HepG2 (cell line): ENCODE data around the gene GRIK3. TPM values are rescaled to one million over a fixed set of nuclear protein-coding genes. Genes with fewer than 3 reads are reported as not detected.

Experiments
- CENPT ChIP-seq: sonication (generic); formaldehyde crosslinking; IDR thresholded peaks from 2 replicates; pipeline ENCODE4 v1.8.0; 2022; ENCODE audit warnings: low read depth, mild to moderate bottlenecking, moderate library complexity, missing genetic modification reagents
- EEA1 ChIP-seq: sonication (generic); formaldehyde crosslinking; IDR thresholded peaks from 2 replicates; pipeline ENCODE4 v1.5.1; 2020; ENCODE audit warnings: mild to moderate bottlenecking, missing genetic modification reagents, borderline replicate concordance
- ELF3 ChIP-seq: IDR thresholded peaks from 2 replicates; pipeline ENCODE4 v1.6.1; 2016; ENCODE audit warnings: missing genetic modification reagents, missing compliant biosample characterization
- FOXC1 ChIP-seq: sonication (generic); formaldehyde crosslinking; IDR thresholded peaks from 2 replicates; pipeline ENCODE4 v1.8.0; 2022; ENCODE audit warnings: mild to moderate bottlenecking, missing genetic modification reagents, borderline replicate concordance
- FOXK2 ChIP-seq: fragments of 450-650 bp; IDR thresholded peaks from 2 replicates; pipeline ENCODE4 v1.6.1; 2016
- GPBP1L1 ChIP-seq: sonication (generic); formaldehyde crosslinking; IDR thresholded peaks from 2 replicates; pipeline ENCODE4 v1.5.0; 2020; ENCODE audit warnings: mild to moderate bottlenecking, missing genetic modification reagents
- IKZF5 ChIP-seq: IDR thresholded peaks from 2 replicates; pipeline ENCODE4 v1.6.1; 2018; ENCODE audit warnings: missing genetic modification reagents, mild to moderate bottlenecking, missing compliant biosample characterization
- KDM2A ChIP-seq: sonication (generic); formaldehyde crosslinking; IDR thresholded peaks from 2 replicates; pipeline ENCODE4 v1.4.0; 2020; ENCODE audit warnings: low read depth, missing genetic modification reagents, borderline replicate concordance
- KDM3A ChIP-seq: IDR thresholded peaks from 2 replicates; pipeline ENCODE4 v1.6.1; 2018; ENCODE audit warnings: low read depth, missing compliant biosample characterization
- NR2F1 ChIP-seq, 2 experiments: fragments of 450-650 bp in 1 of 2; formaldehyde crosslinking in 1 of 2; IDR thresholded peaks; 2 replicates each; pipeline versions ENCODE4 v1.5.0 to v1.6.1; 2016 to 2020; ENCODE audit warnings: mild to moderate bottlenecking in 1 of 2, missing compliant biosample characterization in 1 of 2, missing genetic modification reagents in 1 of 2, moderate library complexity in 1 of 2
- PHB2 ChIP-seq: fragments of 450-650 bp; IDR thresholded peaks from 2 replicates; pipeline ENCODE4 v1.6.1; 2018; ENCODE audit not compliant: partially characterized antibody
- PPARG ChIP-seq: conservative IDR thresholded peaks from 2 replicates; pipeline ENCODE4 v1.6.1; 2016; ENCODE audit warnings: missing biosample characterization, missing genetic modification reagents
- SAFB2 ChIP-seq: sonication (generic); formaldehyde crosslinking; IDR thresholded peaks from 2 replicates; pipeline ENCODE4 v1.5.1; 2020; ENCODE audit warnings: missing genetic modification reagents, low read depth, mild to moderate bottlenecking, borderline replicate concordance
- SOX13 ChIP-seq, 3 experiments: fragments of 450-650 bp in 1 of 3; sonication (generic) in 1 of 3; formaldehyde crosslinking in 1 of 3; IDR thresholded peaks in 2 of 3; conservative IDR thresholded peaks in 1 of 3; 2 replicates each; pipeline versions ENCODE4 v1.5.0 to v1.6.1; 2016 to 2020; ENCODE audit warnings: antibody characterized with exemption in 1 of 3, mild to moderate bottlenecking in 1 of 3, missing compliant biosample characterization in 1 of 3, missing genetic modification reagents in 1 of 3, moderate library complexity in 1 of 3
- SPEN ChIP-seq: sonication (generic); formaldehyde crosslinking; IDR thresholded peaks from 2 replicates; pipeline ENCODE4 v1.5.1; 2020; ENCODE audit warnings: low read depth, mild to moderate bottlenecking, missing genetic modification reagents
- SRSF9 ChIP-seq: fragments of 200-400 bp; formaldehyde crosslinking; IDR thresholded peaks from 2 replicates; pipeline ENCODE4 v1.6.1; 2018; ENCODE audit warnings: borderline replicate concordance, mild to moderate bottlenecking, low read depth, low read length; ENCODE audit not compliant: insufficient read depth, poor library complexity, severe bottlenecking
- TBX3 ChIP-seq: fragments of 450-650 bp; IDR thresholded peaks from 2 replicates; pipeline ENCODE4 v1.6.1; 2017; ENCODE audit warnings: antibody characterized with exemption, mild to moderate bottlenecking, inconsistent platforms, borderline replicate concordance
- TEAD3 ChIP-seq: optimal IDR thresholded peaks from 2 replicates; pipeline ENCODE3; 2016; ENCODE audit warnings: borderline replicate concordance
- TP53 ChIP-seq: sonication (generic); formaldehyde crosslinking; conservative IDR thresholded peaks from 2 replicates; pipeline ENCODE4 v1.4.0; 2020; ENCODE audit warnings: missing genetic modification reagents
- ZBTB1 ChIP-seq: sonication (generic); formaldehyde crosslinking; IDR thresholded peaks from 2 replicates; pipeline ENCODE4 v1.4.0; 2020; ENCODE audit warnings: missing genetic modification reagents, borderline replicate concordance
- ZBTB21 ChIP-seq: sonication (generic); formaldehyde crosslinking; IDR thresholded peaks from 2 replicates; pipeline ENCODE4 v1.4.0; 2020; ENCODE audit warnings: missing genetic modification reagents
- ZKSCAN8 ChIP-seq: IDR thresholded peaks from 2 replicates; pipeline ENCODE4 v1.6.1; 2016; ENCODE audit warnings: borderline replicate concordance, missing genetic modification reagents, missing compliant biosample characterization
- ZNF441 ChIP-seq: sonication (generic); formaldehyde crosslinking; IDR thresholded peaks from 2 replicates; pipeline ENCODE4 v1.7.0; 2021; ENCODE audit warnings: missing genetic modification reagents, borderline replicate concordance
- ZNF552 ChIP-seq: sonication (generic); formaldehyde crosslinking; IDR thresholded peaks from 2 replicates; pipeline ENCODE4 v1.9.0; 2022; ENCODE audit warnings: missing genetic modification reagents, mild to moderate bottlenecking, borderline replicate concordance
- ZNF7 ChIP-seq: IDR thresholded peaks from 2 replicates; pipeline ENCODE4 v1.6.1; 2016; ENCODE audit warnings: missing biosample characterization, missing genetic modification reagents
- ZNF713 ChIP-seq: sonication (generic); formaldehyde crosslinking; IDR thresholded peaks from 2 replicates; pipeline ENCODE4 v1.4.0; 2020; ENCODE audit warnings: mild to moderate bottlenecking, missing genetic modification reagents
- ZNF792 ChIP-seq: IDR thresholded peaks from 2 replicates; pipeline ENCODE4 v1.6.1; 2016
- ZNF850 ChIP-seq: sonication (generic); formaldehyde crosslinking; conservative IDR thresholded peaks from 2 replicates; pipeline ENCODE4 v1.9.0; 2021; ENCODE audit warnings: mild to moderate bottlenecking, missing genetic modification reagents
- polyA plus RNA-seq, 8 experiments: library from polyadenylated mRNA; depleted of rRNA in 3 of 8; stranded (reverse) in 7 of 8; unstranded in 1 of 8; fragments of >200 nt; fragmentation: Illumina TruSeq in 4 of 8; extraction: Trizol in 4 of 8; gene quantifications; 2 replicates each; pipeline versions ENCODE4 v1.2.1 to v1.2.3, GENCODE V29; 2011 to 2016; ENCODE audit warnings: low read depth in 4 of 8, missing spikeins in 1 of 8, mixed read lengths in 1 of 8; ENCODE audit not compliant: insufficient read depth in 1 of 8
- total RNA-seq, 5 experiments: library from RNA; depleted of rRNA; stranded (reverse); fragments of >200 nt; fragmentation: Illumina TruSeq; extraction: Trizol; gene quantifications; 2 replicates each; pipeline ENCODE4 v1.2.3, GENCODE V29; 2016; ENCODE audit warnings: low read depth in 1 of 5
- TF ChIP-seq, protein P1 (sequence below): sonication (generic); formaldehyde crosslinking; IDR thresholded peaks from 2 replicates; pipeline ENCODE4 v1.4.0; 2020; ENCODE audit warnings: missing genetic modification reagents

Gene GRIK3
- total and polyA plus RNA-seq, 2 of the 13 experiments (the other 11 are each of a cell fraction or from before 2014, with no cell fraction given) = not detected

GRCh38 chr1:36924282-36924811, 110.0 kb downstream of the GRIK3 start (continued):
- peak; percentile 32; the same call in 1 of the 2 replicates for TF ChIP-seq ZBTB21 (CRISPR knock-in tag)
- TF ChIP-seq ZNF7 (CRISPR knock-in tag) = no peak
- TF ChIP-seq SRSF9 = no peak
- no peak for TF ChIP-seq SOX13 (IDR thresholded peaks at IDR 0.05)
- no peak for TF ChIP-seq SOX13 (CRISPR knock-in tag; conservative IDR thresholded peaks at IDR 0.05 in 1 of 2, IDR thresholded peaks at IDR 0.05 in 1 of 2)
- TF ChIP-seq ZNF850 (CRISPR knock-in tag) = no peak
- no peak for TF ChIP-seq SPEN (CRISPR knock-in tag)
- TF ChIP-seq ZNF792 (CRISPR knock-in tag) = peak; percentile 69; the same call in 1 of the 2 replicates
- no peak for TF ChIP-seq EEA1 (CRISPR knock-in tag)
- no peak for TF ChIP-seq ZKSCAN8 (CRISPR knock-in tag)
- TF ChIP-seq CENPT = no peak
- no peak for TF ChIP-seq TEAD3
- TF ChIP-seq NR2F1 (CRISPR knock-in tag; IDR thresholded peaks at IDR 0.05) = no peak
- no peak for TF ChIP-seq TP53 (CRISPR knock-in tag)
- TF ChIP-seq ELF3 (CRISPR knock-in tag) = no peak
- TF ChIP-seq IKZF5 = no peak
- no peak for TF ChIP-seq SAFB2 (CRISPR knock-in tag)
- no peak for TF ChIP-seq KDM2A (CRISPR knock-in tag)
- TF ChIP-seq, protein P1, sequence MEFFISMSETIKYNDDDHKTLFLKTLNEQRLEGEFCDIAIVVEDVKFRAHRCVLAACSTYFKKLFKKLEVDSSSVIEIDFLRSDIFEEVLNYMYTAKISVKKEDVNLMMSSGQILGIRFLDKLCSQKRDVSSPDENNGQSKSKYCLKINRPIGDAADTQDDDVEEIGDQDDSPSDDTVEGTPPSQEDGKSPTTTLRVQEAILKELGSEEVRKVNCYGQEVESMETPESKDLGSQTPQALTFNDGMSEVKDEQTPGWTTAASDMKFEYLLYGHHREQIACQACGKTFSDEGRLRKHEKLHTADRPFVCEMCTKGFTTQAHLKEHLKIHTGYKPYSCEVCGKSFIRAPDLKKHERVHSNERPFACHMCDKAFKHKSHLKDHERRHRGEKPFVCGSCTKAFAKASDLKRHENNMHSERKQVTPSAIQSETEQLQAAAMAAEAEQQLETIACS (CRISPR knock-in tag) = no peak
- TF ChIP-seq FOXK2 = no peak
- TF ChIP-seq ZBTB1 (CRISPR knock-in tag) = no peak
- no peak for TF ChIP-seq ZNF713 (CRISPR knock-in tag)
- TF ChIP-seq TBX3 = no peak
- peak; percentile 51; the same call in 1 of the 2 replicates for TF ChIP-seq ZNF441 (CRISPR knock-in tag)
- TF ChIP-seq PPARG = no peak
- TF ChIP-seq FOXC1 (CRISPR knock-in tag) = no peak
- no peak for TF ChIP-seq ZNF552 (CRISPR knock-in tag)
- no peak for TF ChIP-seq KDM3A (CRISPR knock-in tag)
- no peak for TF ChIP-seq PHB2
- TF ChIP-seq GPBP1L1 (CRISPR knock-in tag) = no peak
